Neural crest cell (in vitro differentiated cells): Measurements from ENCODE around the gene SLC26A6. TPM values are rescaled to one million over a fixed set of nuclear protein-coding genes. Genes with fewer than 3 reads are reported as not detected.

Experiments
- DNase-seq: peaks from one replicate; pipeline ENCODE4 v3.0.0; 2021; ENCODE audit warnings: low read depth, mixed read lengths, low spot score
- H3K27ac Mint-ChIP-seq: one replicate; pipeline ENCODE4 v1.8.0; 2021; ENCODE audit warnings: mild to moderate bottlenecking, mixed read lengths; ENCODE audit not compliant: unreplicated experiment
- H3K27me3 Mint-ChIP-seq: 2 replicates; pipeline ENCODE4 v1.8.0; 2021; ENCODE audit warnings: low read depth, mild to moderate bottlenecking, mixed read lengths
- H3K36me3 Mint-ChIP-seq: 2 replicates; pipeline ENCODE4 v1.8.0; 2021; ENCODE audit warnings: low read depth, mild to moderate bottlenecking, mixed read lengths
- H3K4me1 Mint-ChIP-seq: 2 replicates; pipeline ENCODE4 v1.8.0; 2021; ENCODE audit warnings: mixed read lengths
- H3K4me3 Mint-ChIP-seq: one replicate; pipeline ENCODE4 v1.8.0; 2021; ENCODE audit warnings: mild to moderate bottlenecking, mixed read lengths
- H3K9me3 Mint-ChIP-seq: 2 replicates; pipeline ENCODE4 v1.8.0; 2021; ENCODE audit warnings: mixed read lengths
- CTCF ChIP-seq: fragments of 200-600 bp; sonication (generic); conservative IDR thresholded peaks from 2 replicates; pipeline ENCODE4 v1.5.0; 2021; ENCODE audit warnings: antibody characterized with exemption, mild to moderate bottlenecking
- total RNA-seq: library from RNA; stranded (reverse); gene quantifications from 2 replicates; pipeline ENCODE4 v1.2.1, GENCODE V29; 2021

The SLC26A6 gene
- total RNA-seq, 1 donor from 2014 or later: 57.4 TPM

- Mint-ChIP-seq H3K4me1 (peaks cover 5% of the 10 kb centered on the region), H3K9me3 (no peaks in the 10 kb centered on the region), H3K27me3 (no peaks in the 10 kb centered on the region), H3K4me3 (no peak overlapping the region), H3K36me3 (peaks cover 22% of the 10 kb centered on the region), H3K27ac (peak overlapping the region; percentile 22)
- no peak for DNase-seq
- no peak for TF ChIP-seq CTCF
Measured at GRCh38 chr3:48624767-48625166, 10.5 kb downstream of the SLC26A6 start.

- no peak for TF ChIP-seq CTCF
- no peak for DNase-seq
- H3K4me1 Mint-ChIP-seq: peaks cover 5% of the 10 kb centered on the region
- no peaks in the 10 kb centered on the region for H3K9me3 Mint-ChIP-seq
- no peak overlapping the region for H3K27ac Mint-ChIP-seq
- no peaks in the 10 kb centered on the region for H3K27me3 Mint-ChIP-seq
- H3K36me3 Mint-ChIP-seq: peaks cover 19% of the 10 kb centered on the region
- no peak overlapping the region for H3K4me3 Mint-ChIP-seq
Measured at GRCh38 chr3:48623851-48624547, 11.3 kb downstream of the SLC26A6 start.

- H3K27ac Mint-ChIP-seq: no peak within 1 kb of the TSS
- peaks cover 19% of the 10 kb centered on the region for H3K36me3 Mint-ChIP-seq
- peaks cover 2% of the 10 kb centered on the region for H3K9me3 Mint-ChIP-seq
- no peaks in the 10 kb centered on the region for H3K27me3 Mint-ChIP-seq
- no peak for TF ChIP-seq CTCF
- H3K4me1 Mint-ChIP-seq: peaks cover 3% of the 10 kb centered on the region
- no peak within 1 kb of the TSS for H3K4me3 Mint-ChIP-seq
- no peak for DNase-seq
Measured at GRCh38 chr3:48621461-48621869, 13.8 kb downstream of the SLC26A6 start, which contains the start of gene TMEM89. TMEM89 (minus strand) TSS chr3:48621769; CDS start chr3:48621756, 13 bp downstream.

- Mint-ChIP-seq H3K27me3 (no peaks in the 10 kb centered on the region), H3K36me3 (peaks cover 16% of the 10 kb centered on the region), H3K4me3 (no peak overlapping the region), H3K27ac (no peak overlapping the region), H3K9me3 (peaks cover 2% of the 10 kb centered on the region), H3K4me1 (peaks cover 3% of the 10 kb centered on the region)
- DNase-seq: no peak
- no peak for TF ChIP-seq CTCF
Measured at GRCh38 chr3:48619541-48620524, 15.4 kb downstream of the SLC26A6 start.

GRCh38 chr3:48617559-48617958, 17.7 kb downstream of the SLC26A6 start:
- peaks cover 2% of the 10 kb centered on the region for H3K9me3 Mint-ChIP-seq
- peaks cover 13% of the 10 kb centered on the region for H3K36me3 Mint-ChIP-seq
- no peak for TF ChIP-seq CTCF
- H3K4me3 Mint-ChIP-seq: no peak overlapping the region
- no peak for DNase-seq
- no peaks in the 10 kb centered on the region for H3K27me3 Mint-ChIP-seq
- H3K4me1 Mint-ChIP-seq: peaks cover 3% of the 10 kb centered on the region
- H3K27ac Mint-ChIP-seq: no peak overlapping the region
